SK-N-SH (cell line): ENCODE results near the gene TRPT1. TPM values are rescaled to one million over a fixed set of nuclear protein-coding genes. Genes with fewer than 3 reads are reported as not detected.

ENCODE experiments used
- CTCF ChIA-PET: fragments of 300-600, 350-600 bp; formaldehyde crosslinking; extraction: SDS; loops from one replicate; lab custom pipeline; 2021; lab: Yijun Ruan, JAX
- POLR2A ChIA-PET: fragments of 350-600 bp; sonication (Branson Sonifier 250); formaldehyde crosslinking; extraction: SDS; loops from one replicate; lab custom pipeline; 2020; ENCODE audit warnings: antibody characterized with exemption, inconsistent platforms; lab: Yijun Ruan, JAX
- DNase-seq: peaks from one replicate; pipeline ENCODE4 v3.0.0; 2012
- H2AFZ ChIP-seq: fragments of 200-600 bp; sonication (generic); 2 replicates; pipeline ENCODE4 v1.8.1; 2016; ENCODE audit warnings: antibody characterized with exemption, mild to moderate bottlenecking, low read depth
- H3F3A ChIP-seq: fragments of 200-600 bp; sonication (generic); replicated peaks from 2 replicates; pipeline ENCODE3; 2016; ENCODE audit warnings: antibody characterized with exemption, mild to moderate bottlenecking; ENCODE audit not compliant: insufficient read depth
- H3K27ac ChIP-seq, 2 experiments: fragments of 200-500 bp in 1 of 2; fragments of 200-600 bp in 1 of 2; sonication (Bioruptor generic) in 1 of 2; sonication (generic), shearing (Covaris generic) in 1 of 2; 2 replicates each; pipeline versions ENCODE4 v1.5.1 to v1.6.1; 2014 to 2016; ENCODE audit warnings: low read depth in 2 of 2, inconsistent platforms in 1 of 2, low read length in 1 of 2, mild to moderate bottlenecking in 1 of 2, mixed read lengths in 1 of 2
- H3K27me3 ChIP-seq: fragments of 200-600 bp; sonication (generic), shearing (Covaris generic); 2 replicates; pipeline ENCODE4 v1.6.1; 2016; ENCODE audit warnings: mixed run types; ENCODE audit not compliant: insufficient read depth
- H3K36me3 ChIP-seq, 2 experiments: fragments of 200-500 bp in 1 of 2; fragments of 200-600 bp in 1 of 2; sonication (Bioruptor generic) in 1 of 2; sonication (generic) in 1 of 2; replicated peaks in 1 of 2; 2 replicates each; pipeline versions ENCODE3 to v1.5.1; 2014 to 2016; ENCODE audit warnings: low read length in 1 of 2, mild to moderate bottlenecking in 1 of 2; ENCODE audit not compliant: insufficient read depth in 2 of 2, control insufficient read depth in 1 of 2
- H3K4me1 ChIP-seq, 2 experiments: fragments of 200-500 bp in 1 of 2; fragments of 200-600 bp in 1 of 2; sonication (Bioruptor generic) in 1 of 2; sonication (generic), shearing (Covaris generic) in 1 of 2; 2 replicates each; pipeline versions ENCODE4 v1.5.1 to v1.6.1; 2014 to 2016; ENCODE audit warnings: low read depth in 1 of 2, low read length in 1 of 2, mixed run types in 1 of 2; ENCODE audit not compliant: insufficient read depth in 2 of 2, control insufficient read depth in 1 of 2
- H3K4me2 ChIP-seq: fragments of 200-600 bp; sonication (generic), shearing (Covaris generic); 2 replicates; pipeline ENCODE4 v1.6.1; 2017; ENCODE audit warnings: mixed run types
- H3K4me3 ChIP-seq, 2 experiments: fragments of 200-500 bp in 1 of 2; fragments of 200-600 bp in 1 of 2; sonication (Bioruptor generic) in 1 of 2; sonication (generic), shearing (Covaris generic) in 1 of 2; 2 replicates each; pipeline versions ENCODE4 v1.5.1 to v1.8.1; 2014 to 2016; ENCODE audit warnings: low read depth in 2 of 2, inconsistent platforms in 1 of 2, low read length in 1 of 2, mild to moderate bottlenecking in 1 of 2, mixed read lengths in 1 of 2, moderate library complexity in 1 of 2
- H3K79me2 ChIP-seq: fragments of 200-600 bp; sonication (generic); 2 replicates; pipeline ENCODE4 v1.8.1; 2017; ENCODE audit warnings: mild to moderate bottlenecking; ENCODE audit not compliant: insufficient read depth
- H3K9ac ChIP-seq: fragments of 200-600 bp; sonication (generic); 2 replicates; pipeline ENCODE4 v1.6.1; 2017; ENCODE audit warnings: mixed run types
- H3K9me2 ChIP-seq: fragments of 200-600 bp; sonication (generic); 2 replicates; pipeline ENCODE4 v1.6.1; 2017; ENCODE audit warnings: mixed run types
- H3K9me3 ChIP-seq: fragments of 200-600 bp; sonication (generic); 2 replicates; pipeline ENCODE4 v1.6.1; 2017; ENCODE audit warnings: mixed run types, mild to moderate bottlenecking, moderate library complexity
- H4K20me1 ChIP-seq: fragments of 200-600 bp; sonication (generic); 2 replicates; pipeline ENCODE4 v1.6.1; 2017; ENCODE audit warnings: mild to moderate bottlenecking, mixed run types; ENCODE audit not compliant: insufficient read depth
- EZH2phosphoT487 ChIP-seq: fragments of 200-600 bp; sonication (generic); IDR thresholded peaks from 2 replicates; pipeline ENCODE4 v1.6.1; 2017; ENCODE audit warnings: low read depth, mixed run types, mild to moderate bottlenecking, antibody characterized with exemption, moderate library complexity, borderline replicate concordance
- FOSL2 ChIP-seq: IDR thresholded peaks from 2 replicates; pipeline ENCODE4 v1.4.0; 2012; ENCODE audit warnings: low read depth, mild to moderate bottlenecking, moderate library complexity, borderline replicate concordance
- GABPA ChIP-seq: IDR thresholded peaks from 2 replicates; pipeline ENCODE4 v1.4.0; 2012; ENCODE audit warnings: low read depth, mild to moderate bottlenecking
- RAD21 ChIP-seq: IDR thresholded peaks from 2 replicates; pipeline ENCODE4 v1.6.1; 2012; ENCODE audit warnings: mild to moderate bottlenecking, low read length
- SMC3 ChIP-seq: IDR thresholded peaks from 2 replicates; pipeline ENCODE4 v1.6.1; 2012; ENCODE audit warnings: low read depth, low read length, improper control_type of control experiment
- YY1 ChIP-seq: IDR thresholded peaks from 2 replicates; pipeline ENCODE4 v1.4.0; 2012; ENCODE audit warnings: low read depth, mild to moderate bottlenecking
- WGBS: methylation state at CpG from one replicate; pipeline ENCODE4 v1.1.6; 2017; ENCODE audit warnings: low lambda C conversion rate; 5-methylcytosine and 5-hydroxymethylcytosine counted together
- polyA plus RNA-seq, 3 experiments: library from polyadenylated mRNA; depleted of rRNA; stranded (reverse); fragments of >200 nt; gene quantifications; 2 replicates each; pipeline ENCODE4 v1.2.3, GENCODE V29; 2012
- TF ChIP-seq, protein P1 (sequence below): fragments of 200-600 bp; sonication (generic); IDR thresholded peaks from 2 replicates; pipeline ENCODE4 v1.6.1; 2017; ENCODE audit warnings: antibody characterized with exemption, mild to moderate bottlenecking, moderate library complexity
- TF ChIP-seq, protein P2 (sequence below): IDR thresholded peaks from 2 replicates; pipeline ENCODE4 v1.4.0; 2012; ENCODE audit warnings: low read depth, borderline replicate concordance
- TF ChIP-seq, protein P3 (sequence below): fragments of 150-350 bp; IDR thresholded peaks from 2 replicates; pipeline ENCODE4 v1.6.1; 2017; ENCODE audit warnings: antibody characterized with exemption, low read length, low read depth, borderline replicate concordance
- TF ChIP-seq, protein P4 (sequence below): IDR thresholded peaks from 2 replicates; pipeline ENCODE4; 2012
- TF ChIP-seq, protein P5 (sequence below): IDR thresholded peaks from 2 replicates; pipeline ENCODE4 v1.4.0; 2012; ENCODE audit warnings: low read depth, borderline replicate concordance
- TF ChIP-seq, protein P6 (sequence below): IDR thresholded peaks from 2 replicates; pipeline ENCODE4 v1.4.0; 2012; ENCODE audit warnings: low read depth

The TRPT1 gene
- polyA plus RNA-seq, 1 of the 3 experiments (the other 2 are of a cell fraction): 62.4 TPM

DNA sequence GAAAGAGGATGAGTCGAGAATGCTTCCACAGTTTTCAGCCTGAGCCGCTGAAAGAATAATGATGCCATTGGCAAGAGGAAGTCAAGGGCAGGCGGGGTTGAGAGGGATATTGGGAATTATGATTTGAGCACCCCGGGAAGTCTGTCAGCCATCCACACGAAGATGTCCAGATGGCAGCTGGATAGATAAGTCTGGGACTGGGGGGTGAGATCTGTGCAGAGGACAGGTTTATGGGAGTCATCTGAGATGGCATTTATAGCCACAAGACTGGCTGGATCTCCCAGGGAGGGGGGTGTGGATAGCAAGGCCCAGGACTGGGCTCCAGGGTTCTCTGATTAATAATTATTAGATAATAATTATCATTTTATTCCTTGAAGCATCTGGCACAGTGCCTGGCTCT is 45.1 kb downstream of the TRPT1 start (continued):
- TF ChIP-seq, protein P1, sequence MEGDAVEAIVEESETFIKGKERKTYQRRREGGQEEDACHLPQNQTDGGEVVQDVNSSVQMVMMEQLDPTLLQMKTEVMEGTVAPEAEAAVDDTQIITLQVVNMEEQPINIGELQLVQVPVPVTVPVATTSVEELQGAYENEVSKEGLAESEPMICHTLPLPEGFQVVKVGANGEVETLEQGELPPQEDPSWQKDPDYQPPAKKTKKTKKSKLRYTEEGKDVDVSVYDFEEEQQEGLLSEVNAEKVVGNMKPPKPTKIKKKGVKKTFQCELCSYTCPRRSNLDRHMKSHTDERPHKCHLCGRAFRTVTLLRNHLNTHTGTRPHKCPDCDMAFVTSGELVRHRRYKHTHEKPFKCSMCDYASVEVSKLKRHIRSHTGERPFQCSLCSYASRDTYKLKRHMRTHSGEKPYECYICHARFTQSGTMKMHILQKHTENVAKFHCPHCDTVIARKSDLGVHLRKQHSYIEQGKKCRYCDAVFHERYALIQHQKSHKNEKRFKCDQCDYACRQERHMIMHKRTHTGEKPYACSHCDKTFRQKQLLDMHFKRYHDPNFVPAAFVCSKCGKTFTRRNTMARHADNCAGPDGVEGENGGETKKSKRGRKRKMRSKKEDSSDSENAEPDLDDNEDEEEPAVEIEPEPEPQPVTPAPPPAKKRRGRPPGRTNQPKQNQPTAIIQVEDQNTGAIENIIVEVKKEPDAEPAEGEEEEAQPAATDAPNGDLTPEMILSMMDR: no peak
- TF ChIP-seq, protein P2, sequence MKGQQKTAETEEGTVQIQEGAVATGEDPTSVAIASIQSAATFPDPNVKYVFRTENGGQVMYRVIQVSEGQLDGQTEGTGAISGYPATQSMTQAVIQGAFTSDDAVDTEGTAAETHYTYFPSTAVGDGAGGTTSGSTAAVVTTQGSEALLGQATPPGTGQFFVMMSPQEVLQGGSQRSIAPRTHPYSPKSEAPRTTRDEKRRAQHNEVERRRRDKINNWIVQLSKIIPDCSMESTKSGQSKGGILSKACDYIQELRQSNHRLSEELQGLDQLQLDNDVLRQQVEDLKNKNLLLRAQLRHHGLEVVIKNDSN: no peak
- TF ChIP-seq, protein P3, sequence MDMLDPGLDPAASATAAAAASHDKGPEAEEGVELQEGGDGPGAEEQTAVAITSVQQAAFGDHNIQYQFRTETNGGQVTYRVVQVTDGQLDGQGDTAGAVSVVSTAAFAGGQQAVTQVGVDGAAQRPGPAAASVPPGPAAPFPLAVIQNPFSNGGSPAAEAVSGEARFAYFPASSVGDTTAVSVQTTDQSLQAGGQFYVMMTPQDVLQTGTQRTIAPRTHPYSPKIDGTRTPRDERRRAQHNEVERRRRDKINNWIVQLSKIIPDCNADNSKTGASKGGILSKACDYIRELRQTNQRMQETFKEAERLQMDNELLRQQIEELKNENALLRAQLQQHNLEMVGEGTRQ: no peak

DNA sequence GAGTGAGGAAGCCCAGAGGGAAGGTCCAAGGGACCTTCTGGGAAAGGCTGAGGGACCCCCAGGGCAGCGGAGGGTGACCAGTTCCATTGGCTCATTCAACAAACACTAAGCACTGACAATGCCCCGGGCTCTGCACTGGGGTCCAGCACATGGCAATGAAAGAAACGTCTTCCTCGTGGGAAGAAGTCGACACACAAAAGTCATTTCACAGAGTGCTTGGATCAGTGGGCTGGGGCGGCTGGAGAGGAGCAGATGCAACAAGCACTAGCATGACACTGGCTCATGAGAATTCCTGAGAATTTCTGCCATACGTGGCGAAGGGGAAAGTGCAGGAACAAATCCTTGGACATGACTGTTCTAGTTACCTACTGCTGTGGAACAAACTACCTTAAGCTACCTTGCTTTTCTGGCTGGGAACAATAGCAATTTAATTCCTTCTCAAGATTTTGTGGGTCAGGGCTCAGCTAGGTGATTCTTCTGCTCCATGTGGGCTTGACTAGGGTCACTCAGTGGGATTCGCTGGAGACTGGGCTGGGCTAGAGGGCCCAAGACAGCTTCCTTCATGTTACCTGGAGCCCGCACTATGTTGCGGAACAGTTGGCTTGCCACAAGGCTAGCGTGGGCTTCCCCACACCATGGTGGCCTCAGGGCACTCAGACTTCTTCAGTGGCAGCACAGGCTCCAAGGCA is 46.9 kb downstream of the TRPT1 start:
- no peak for TF ChIP-seq RAD21
- TF ChIP-seq, protein P4, sequence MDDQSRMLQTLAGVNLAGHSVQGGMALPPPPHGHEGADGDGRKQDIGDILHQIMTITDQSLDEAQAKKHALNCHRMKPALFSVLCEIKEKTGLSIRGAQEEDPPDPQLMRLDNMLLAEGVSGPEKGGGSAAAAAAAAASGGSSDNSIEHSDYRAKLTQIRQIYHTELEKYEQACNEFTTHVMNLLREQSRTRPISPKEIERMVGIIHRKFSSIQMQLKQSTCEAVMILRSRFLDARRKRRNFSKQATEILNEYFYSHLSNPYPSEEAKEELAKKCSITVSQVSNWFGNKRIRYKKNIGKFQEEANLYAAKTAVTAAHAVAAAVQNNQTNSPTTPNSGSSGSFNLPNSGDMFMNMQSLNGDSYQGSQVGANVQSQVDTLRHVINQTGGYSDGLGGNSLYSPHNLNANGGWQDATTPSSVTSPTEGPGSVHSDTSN: no peak
- TF ChIP-seq, protein P5, sequence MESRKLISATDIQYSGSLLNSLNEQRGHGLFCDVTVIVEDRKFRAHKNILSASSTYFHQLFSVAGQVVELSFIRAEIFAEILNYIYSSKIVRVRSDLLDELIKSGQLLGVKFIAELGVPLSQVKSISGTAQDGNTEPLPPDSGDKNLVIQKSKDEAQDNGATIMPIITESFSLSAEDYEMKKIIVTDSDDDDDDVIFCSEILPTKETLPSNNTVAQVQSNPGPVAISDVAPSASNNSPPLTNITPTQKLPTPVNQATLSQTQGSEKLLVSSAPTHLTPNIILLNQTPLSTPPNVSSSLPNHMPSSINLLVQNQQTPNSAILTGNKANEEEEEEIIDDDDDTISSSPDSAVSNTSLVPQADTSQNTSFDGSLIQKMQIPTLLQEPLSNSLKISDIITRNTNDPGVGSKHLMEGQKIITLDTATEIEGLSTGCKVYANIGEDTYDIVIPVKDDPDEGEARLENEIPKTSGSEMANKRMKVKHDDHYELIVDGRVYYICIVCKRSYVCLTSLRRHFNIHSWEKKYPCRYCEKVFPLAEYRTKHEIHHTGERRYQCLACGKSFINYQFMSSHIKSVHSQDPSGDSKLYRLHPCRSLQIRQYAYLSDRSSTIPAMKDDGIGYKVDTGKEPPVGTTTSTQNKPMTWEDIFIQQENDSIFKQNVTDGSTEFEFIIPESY: no peak
- TF ChIP-seq YY1: no peak
- TF ChIP-seq, protein P6, sequence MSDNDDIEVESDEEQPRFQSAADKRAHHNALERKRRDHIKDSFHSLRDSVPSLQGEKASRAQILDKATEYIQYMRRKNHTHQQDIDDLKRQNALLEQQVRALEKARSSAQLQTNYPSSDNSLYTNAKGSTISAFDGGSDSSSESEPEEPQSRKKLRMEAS: no peak
- TF ChIP-seq, protein P1: no peak
- no peak for TF ChIP-seq SMC3
- TF ChIP-seq FOSL2: no peak
- no peak for TF ChIP-seq GABPA
- TF ChIP-seq EZH2phosphoT487: no peak
- Histone ChIP-seq H3K4me3 (no peak overlapping the region), H3K9ac (no peak overlapping the region), H3K4me1 (peaks cover 14 to 23% of the 10 kb centered on the region in 2 experiments; a peak in 3 of 4 replicates), H3F3A (peaks cover 20% of the 10 kb centered on the region), H3K27ac (no peak overlapping the region), H4K20me1 (no peaks in the 10 kb centered on the region), H3K36me3 (no peaks in the 10 kb centered on the region), H2AFZ (no peak overlapping the region), H3K4me2 (no peak overlapping the region), H3K79me2 (peaks cover 27% of the 10 kb centered on the region), H3K9me2 (no peaks in the 10 kb centered on the region), H3K9me3 (no peaks in the 10 kb centered on the region), H3K27me3 (no peaks in the 10 kb centered on the region)
- DNase-seq: no peak
- 95% methylated on average over 12 of the region's 12 CpGs for whole genome bisulfite sequencing
- ChIA-PET POLR2A (no interaction called here), CTCF (interaction anchor here (2.8 kb wide), 1 partner anchor 13 kb away, joined by 9 read pairs; the partner anchor contains the start of gene MACROD1)
